Measurements from ENCODE around the gene SCP2.

The SCP2 gene

DNA sequence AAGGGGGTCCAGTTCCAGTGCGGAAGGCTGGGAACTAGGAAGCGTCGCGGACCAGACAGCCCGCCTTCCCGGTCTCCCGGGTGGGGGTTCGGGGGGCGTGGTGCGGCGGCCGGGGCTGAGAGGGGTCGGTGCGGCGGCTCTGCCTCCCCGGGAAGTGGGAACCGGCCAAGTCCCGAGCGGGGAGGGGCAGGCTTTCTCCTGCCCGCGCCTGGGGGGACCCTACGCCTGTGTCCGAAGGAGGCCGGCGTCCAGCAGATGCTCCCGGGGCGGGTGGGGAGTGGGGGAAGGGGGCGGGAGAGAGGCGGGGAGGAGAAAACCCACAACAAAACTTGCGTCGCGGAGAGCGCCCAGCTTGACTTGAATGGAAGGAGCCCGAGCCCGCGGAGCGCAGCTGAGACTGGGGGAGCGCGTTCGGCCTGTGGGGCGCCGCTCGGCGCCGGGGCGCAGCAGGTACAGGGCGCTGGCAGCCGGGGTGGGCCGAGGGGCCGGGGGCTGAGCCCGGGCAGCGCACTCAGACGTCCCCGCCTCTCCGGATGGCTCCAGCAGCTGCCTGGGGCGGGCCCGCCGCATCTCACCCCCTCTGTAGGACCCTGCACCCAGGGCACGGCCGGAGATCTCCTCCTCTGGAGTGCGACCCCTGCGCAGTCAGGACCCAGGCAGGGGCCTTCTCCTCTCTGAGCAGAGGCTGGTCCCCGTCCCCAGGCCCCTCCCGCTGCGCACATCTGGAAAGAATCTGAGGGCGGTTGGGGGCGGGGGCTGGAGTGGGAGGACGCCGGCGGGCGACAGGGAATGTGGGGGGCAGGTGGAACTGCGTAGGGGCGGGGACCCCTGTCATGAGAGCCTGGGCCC is 135.0 kb downstream of the SCP2 start, which contains the start of gene PODN:
TSS of gene PODN (plus strand) at position 355 of the 849 bp plus-strand sequence. CDS start 7,643 bp downstream, outside the sequence.
- Histone ChIP-seq H3K4me1 (ENCODE audit: control insufficient read depth, insufficient read depth, low read length) (peaks cover 5% of the 10 kb centered on the region; the same call in 1 of the 2 replicates), H3K4me3 (ENCODE audit: low read depth, low read length) (peak within 1 kb of the TSS; percentile 33), H3K9me3 (ENCODE audit: control insufficient read depth, insufficient read depth, low read depth, low read length) (no peaks in the 10 kb centered on the region), H3K36me3 (ENCODE audit: control insufficient read depth in 2 of 2, insufficient read depth in 1 of 2, low read length in 2 of 2) (no peaks in the 10 kb centered on the region), H3K27ac (ENCODE audit: extremely low read depth, low read depth, low read length) (no peak within 1 kb of the TSS)
- ChIA-PET POLR2A (no interaction called here), CTCF (no interaction called here)
- TF ChIP-seq RBAK (tag by site-specific recombination; IDR thresholded peaks at IDR 0.05), result no peak
- no peak for TF ChIP-seq ZNF707 (tag by site-specific recombination; IDR thresholded peaks at IDR 0.05)
- TF ChIP-seq ZNF549 (tag by site-specific recombination; IDR thresholded peaks at IDR 0.05), result no peak
- TF ChIP-seq ZNF624 (tag by site-specific recombination; IDR thresholded peaks at IDR 0.05), result no peak

DNA sequence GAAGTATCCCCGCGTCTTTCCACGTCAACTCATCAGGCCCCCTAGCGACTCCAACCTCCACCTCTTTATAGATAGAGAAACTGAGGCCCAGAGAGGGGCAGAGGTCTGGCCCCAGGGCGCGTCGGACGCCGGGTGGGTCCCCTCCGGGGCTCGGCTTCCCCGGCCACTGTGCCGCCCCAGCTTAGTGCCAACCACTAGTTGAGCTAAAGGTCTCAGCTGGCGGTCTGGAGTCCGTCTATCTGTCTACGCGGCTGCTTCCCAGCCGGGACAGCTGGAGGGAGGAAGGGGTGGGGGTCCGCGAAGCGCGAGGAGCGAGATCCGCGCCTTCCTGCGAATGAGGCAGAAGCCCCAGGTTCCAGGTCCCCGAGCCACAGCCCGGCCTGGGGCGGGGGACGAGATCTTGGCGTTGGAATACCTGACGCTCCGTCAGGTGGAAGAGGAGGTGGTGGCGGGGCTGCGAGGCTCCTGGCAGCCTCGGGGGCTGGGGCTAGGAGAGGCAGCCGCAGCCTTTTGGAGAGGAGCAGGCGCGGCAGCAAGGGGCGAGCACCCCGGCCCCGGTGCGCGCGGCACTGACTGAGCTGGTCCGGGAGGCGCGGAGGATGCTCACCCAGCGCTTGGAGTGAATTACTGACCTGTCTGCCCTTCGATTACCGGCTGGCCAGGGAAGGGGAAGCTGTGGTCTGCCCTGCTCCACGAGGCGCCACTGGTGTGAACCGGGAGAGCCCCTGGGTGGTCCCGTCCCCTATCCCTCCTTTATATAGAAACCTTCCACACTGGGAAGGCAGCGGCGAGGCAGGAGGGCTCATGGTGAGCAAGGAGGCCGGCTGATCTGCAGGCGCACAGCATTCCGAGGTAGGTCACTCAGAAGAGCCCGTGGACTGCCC is 135.9 kb downstream of the SCP2 start:
- Histone ChIP-seq H3K27ac (ENCODE audit: extremely low read depth, low read depth, low read length) (no peak overlapping the region), H3K9me3 (ENCODE audit: control insufficient read depth, insufficient read depth, low read depth, low read length) (no peaks in the 10 kb centered on the region), H3K36me3 (ENCODE audit: control insufficient read depth in 2 of 2, insufficient read depth in 1 of 2, low read length in 2 of 2) (no peaks in the 10 kb centered on the region), H3K4me3 (ENCODE audit: low read depth, low read length) (no peak overlapping the region), H3K4me1 (ENCODE audit: control insufficient read depth, insufficient read depth, low read length) (no peaks in the 10 kb centered on the region)
- ChIA-PET POLR2A (no interaction called here), CTCF (no interaction called here)
- TF ChIP-seq ZNF350 (tag by site-specific recombination; IDR thresholded peaks at IDR 0.05) (no peak), GLI2 (tag by site-specific recombination; IDR thresholded peaks at IDR 0.05; ENCODE audit: borderline replicate concordance, low read depth) (no peak), ZNF274 (IDR thresholded peaks at IDR 0.05; ENCODE audit: low read length) (no peak), ZNF274 (tag by site-specific recombination; IDR thresholded peaks at IDR 0.05; ENCODE audit: borderline replicate concordance) (no peak), KLF1 (tag by site-specific recombination; IDR thresholded peaks at IDR 0.05) (no peak), ZNF596 (tag by site-specific recombination; IDR thresholded peaks at IDR 0.05) (no peak), ZNF777 (tag by site-specific recombination; IDR thresholded peaks at IDR 0.05; ENCODE audit: borderline replicate concordance) (no peak), TRIM28 (IDR thresholded peaks at IDR 0.05; ENCODE audit: borderline replicate concordance, low read length) (no peak), REPIN1 (tag by site-specific recombination; IDR thresholded peaks at IDR 0.05; ENCODE audit: low read depth) (no peak)
- TF ChIP-seq, protein P1, sequence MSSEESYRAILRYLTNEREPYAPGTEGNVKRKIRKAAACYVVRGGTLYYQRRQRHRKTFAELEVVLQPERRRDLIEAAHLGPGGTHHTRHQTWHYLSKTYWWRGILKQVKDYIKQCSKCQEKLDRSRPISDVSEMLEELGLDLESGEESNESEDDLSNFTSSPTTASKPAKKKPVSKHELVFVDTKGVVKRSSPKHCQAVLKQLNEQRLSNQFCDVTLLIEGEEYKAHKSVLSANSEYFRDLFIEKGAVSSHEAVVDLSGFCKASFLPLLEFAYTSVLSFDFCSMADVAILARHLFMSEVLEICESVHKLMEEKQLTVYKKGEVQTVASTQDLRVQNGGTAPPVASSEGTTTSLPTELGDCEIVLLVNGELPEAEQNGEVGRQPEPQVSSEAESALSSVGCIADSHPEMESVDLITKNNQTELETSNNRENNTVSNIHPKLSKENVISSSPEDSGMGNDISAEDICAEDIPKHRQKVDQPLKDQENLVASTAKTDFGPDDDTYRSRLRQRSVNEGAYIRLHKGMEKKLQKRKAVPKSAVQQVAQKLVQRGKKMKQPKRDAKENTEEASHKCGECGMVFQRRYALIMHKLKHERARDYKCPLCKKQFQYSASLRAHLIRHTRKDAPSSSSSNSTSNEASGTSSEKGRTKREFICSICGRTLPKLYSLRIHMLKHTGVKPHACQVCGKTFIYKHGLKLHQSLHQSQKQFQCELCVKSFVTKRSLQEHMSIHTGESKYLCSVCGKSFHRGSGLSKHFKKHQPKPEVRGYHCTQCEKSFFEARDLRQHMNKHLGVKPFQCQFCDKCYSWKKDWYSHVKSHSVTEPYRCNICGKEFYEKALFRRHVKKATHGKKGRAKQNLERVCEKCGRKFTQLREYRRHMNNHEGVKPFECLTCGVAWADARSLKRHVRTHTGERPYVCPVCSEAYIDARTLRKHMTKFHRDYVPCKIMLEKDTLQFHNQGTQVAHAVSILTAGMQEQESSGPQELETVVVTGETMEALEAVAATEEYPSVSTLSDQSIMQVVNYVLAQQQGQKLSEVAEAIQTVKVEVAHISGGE (tag by site-specific recombination; conservative IDR thresholded peaks at IDR 0.05; ENCODE audit: low read depth), result no peak
- TF ChIP-seq, protein P2, sequence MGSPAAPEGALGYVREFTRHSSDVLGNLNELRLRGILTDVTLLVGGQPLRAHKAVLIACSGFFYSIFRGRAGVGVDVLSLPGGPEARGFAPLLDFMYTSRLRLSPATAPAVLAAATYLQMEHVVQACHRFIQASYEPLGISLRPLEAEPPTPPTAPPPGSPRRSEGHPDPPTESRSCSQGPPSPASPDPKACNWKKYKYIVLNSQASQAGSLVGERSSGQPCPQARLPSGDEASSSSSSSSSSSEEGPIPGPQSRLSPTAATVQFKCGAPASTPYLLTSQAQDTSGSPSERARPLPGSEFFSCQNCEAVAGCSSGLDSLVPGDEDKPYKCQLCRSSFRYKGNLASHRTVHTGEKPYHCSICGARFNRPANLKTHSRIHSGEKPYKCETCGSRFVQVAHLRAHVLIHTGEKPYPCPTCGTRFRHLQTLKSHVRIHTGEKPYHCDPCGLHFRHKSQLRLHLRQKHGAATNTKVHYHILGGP (tag by site-specific recombination; IDR thresholded peaks at IDR 0.05), result no peak
- TF ChIP-seq, protein P3, sequence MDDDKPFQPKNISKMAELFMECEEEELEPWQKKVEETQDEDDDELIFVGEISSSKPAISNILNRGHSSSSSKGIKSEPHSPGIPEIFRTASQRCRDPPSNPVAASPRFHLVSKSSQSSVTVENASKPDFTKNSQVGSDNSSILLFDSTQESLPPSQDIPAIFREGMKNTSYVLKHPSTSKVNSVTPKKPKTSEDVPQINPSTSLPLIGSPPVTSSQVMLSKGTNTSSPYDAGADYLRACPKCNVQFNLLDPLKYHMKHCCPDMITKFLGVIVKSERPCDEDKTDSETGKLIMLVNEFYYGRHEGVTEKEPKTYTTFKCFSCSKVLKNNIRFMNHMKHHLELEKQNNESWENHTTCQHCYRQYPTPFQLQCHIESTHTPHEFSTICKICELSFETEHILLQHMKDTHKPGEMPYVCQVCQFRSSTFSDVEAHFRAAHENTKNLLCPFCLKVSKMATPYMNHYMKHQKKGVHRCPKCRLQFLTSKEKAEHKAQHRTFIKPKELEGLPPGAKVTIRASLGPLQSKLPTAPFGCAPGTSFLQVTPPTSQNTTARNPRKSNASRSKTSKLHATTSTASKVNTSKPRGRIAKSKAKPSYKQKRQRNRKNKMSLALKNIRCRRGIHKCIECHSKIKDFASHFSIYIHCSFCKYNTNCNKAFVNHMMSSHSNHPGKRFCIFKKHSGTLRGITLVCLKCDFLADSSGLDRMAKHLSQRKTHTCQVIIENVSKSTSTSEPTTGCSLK (tag by site-specific recombination; IDR thresholded peaks at IDR 0.05), result no peak
